NCI-H82 treated with DMSO at 0.1 percent for 48 hours (cell line): Measurements from ENCODE around the gene STX11.
"Not testable (repeated sequence)": the region's sequence is repeated elsewhere in the genome, so short reads cannot be mapped to it uniquely, and the experiment has no call there.

Source experiments
- DNase-seq: peaks from one replicate; lab custom pipeline; 2025; ENCODE audit not compliant: unreplicated experiment; lab: John Stamatoyannopoulos, UW

STX11 gene

DNA sequence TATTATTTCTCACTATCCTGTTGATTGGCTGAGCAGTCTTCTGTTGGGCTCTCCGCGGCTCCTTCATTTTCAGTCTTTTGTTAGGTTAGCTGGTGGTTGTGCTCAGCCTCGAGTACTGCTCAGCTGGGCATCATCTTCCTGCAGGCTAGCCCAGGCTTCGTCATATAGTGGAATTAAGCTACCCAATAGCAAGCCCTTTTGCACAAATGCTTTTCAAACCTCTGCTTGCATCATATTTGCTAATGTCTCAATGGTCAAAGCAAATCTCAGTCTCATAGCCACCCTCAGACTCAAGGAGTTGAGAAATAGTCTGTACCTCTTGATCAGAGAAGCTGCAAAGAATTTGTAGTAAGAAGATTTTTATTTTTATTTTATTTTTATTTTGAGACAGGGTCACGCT lies 23.7 kb downstream of the STX11 start:
- DNase-seq = no peak

DNA sequence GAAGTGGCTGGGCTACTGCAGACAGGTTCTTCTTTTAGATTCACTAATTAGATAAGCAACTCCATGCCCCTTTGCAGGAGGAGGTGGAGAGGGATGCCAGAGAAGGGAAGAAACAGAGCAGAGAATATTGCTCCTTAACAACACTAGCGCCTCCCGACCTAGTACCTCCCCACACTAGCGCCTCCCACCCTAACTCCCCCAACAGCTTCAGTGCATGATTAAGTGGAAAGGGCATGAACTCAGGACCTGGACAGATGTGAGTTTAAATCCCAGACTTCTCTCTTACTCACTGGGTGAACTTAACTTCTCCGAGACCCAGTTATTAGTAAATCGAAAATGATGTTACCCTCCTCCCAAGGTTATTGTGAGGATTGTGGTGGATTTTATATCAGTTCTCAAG lies 25.7 kb downstream of the STX11 start:
- DNase-seq = no peak

DNA sequence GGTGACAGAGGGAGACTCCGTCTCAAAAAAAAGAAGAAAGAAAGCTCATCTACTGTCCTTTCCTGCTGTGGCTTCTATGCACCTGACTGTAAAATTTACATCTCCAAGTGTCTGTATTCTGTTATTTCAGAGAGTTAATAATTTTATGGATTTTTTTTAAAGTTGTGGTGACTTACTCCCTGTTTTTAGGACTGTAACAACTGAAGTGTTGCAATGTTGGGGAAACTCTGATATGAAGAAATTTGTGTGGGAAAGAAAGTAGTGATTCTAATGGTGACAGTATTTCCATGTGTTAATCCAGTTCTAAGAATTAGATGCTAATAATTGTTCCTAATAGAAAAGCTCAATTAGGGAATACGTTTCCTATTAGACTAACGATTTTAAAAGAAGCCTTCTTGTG lies 27.4 kb downstream of the STX11 start:
- no peak for DNase-seq

DNA sequence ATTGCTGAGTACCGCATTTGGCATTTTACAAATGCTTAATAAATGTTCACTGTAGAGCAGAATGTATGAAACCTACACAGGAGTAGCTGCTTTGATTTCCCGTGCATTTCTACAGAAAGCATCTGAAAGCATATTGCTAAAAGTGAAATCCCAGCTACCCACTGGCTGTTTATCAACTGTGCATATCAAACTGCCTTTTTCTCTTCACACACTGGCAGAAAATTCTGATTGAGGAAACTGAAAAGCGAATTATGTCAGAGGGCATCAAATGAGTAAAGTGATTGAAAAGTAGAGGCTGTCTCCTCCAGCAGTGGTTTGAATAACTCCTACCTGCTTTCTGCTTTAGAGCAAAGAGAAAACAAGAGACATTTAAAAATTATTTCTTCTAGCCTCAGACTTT lies 28.0 kb downstream of the STX11 start:
- no peak for DNase-seq

DNA sequence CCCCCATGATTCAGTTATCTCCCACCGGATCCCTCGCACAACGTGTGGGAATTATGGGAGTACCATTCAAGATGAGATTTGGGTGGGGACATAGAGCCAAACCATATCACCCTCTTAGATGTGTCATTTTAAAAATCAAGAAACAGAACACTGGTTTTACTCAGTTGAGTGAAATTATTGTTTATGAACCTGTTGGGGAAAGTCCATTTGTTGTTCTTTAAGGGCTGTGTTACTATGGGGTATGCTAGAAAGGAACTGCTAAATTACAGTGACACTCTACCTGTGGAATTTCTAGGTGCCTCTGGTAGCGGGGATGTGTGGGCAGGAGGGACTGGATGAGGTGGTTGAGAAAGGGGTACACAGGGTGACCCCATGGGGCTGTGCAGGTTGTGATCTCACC lies 28.9 kb downstream of the STX11 start:
- DNase-seq = no peak

DNA sequence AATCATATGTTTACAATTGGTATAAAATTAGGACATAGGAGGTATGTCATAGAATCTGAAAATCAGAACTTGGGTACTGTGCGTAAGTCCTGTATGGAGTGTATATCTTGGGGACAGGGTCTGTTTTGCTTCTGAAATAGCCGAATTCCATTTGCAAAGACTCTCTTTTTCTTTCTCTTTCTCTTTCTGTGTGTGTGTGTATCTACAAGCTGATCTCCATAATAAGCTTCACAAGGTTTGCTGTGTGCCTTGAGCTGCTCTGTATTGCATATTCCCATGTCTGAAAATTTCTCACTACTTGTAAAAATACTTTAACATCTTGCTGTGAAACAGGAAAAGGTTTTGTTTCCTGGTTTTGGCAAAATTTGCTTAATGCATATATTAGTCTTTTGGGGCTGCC lies 29.5 kb downstream of the STX11 start:
- no peak for DNase-seq

DNA sequence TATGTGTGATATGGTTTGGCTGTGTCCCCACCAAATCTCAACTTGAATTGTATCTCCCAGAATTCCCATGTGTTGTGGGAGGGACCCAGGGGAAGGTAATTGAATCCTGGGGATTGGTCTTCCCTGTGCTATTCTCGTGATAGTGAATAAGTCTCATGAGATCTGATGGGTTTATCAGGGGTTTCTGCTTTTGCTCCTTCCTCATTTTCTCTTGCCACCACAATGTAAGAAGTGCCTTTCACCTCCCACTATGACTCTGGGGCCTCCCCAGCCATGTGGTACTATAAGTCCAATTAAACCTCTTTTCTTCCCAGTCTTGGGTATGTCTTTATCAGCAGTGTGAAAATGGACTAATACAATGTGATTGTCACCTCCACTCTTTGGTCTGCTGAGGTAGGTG lies 30.0 kb downstream of the STX11 start:
- not testable (repeated sequence) for DNase-seq

DNA sequence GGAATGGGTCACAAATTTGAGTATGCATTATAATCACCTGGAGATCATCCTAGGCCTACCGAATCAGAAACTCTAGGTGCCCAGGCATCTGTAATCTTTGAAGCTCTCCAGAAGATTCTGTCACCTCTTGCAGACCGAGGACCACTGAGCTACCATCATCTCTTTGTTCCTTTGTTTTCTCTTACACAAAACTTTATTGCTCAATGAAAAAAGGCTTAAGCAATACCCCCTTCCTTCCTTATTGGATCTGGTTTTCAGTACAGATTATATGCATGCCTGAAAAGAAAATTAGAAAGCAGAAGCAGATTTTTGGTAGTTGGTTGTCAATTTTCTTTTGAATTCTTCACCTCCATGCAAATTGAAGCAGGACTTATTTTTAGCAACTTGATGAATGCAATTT lies 31.3 kb downstream of the STX11 start:
- DNase-seq = no peak

DNA sequence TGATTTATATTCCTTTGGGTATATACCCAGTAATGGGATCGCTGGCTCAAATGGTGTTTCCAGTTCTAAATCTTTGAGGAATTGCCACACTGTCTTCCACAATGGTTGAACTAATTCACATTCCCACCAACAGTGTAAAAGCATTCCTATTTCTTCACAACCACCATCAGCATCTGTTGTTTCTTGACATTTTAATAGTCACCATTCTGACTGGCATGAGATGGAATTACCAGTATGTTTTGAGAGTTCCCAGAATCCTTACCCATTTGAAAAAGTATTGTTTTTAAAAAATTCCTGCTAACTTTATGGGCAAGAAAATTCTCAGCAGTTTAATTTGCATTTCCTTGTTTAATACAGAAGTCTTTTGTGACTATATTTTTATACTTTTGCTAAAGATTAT lies 33.9 kb downstream of the STX11 start:
- not testable (repeated sequence) for DNase-seq

DNA sequence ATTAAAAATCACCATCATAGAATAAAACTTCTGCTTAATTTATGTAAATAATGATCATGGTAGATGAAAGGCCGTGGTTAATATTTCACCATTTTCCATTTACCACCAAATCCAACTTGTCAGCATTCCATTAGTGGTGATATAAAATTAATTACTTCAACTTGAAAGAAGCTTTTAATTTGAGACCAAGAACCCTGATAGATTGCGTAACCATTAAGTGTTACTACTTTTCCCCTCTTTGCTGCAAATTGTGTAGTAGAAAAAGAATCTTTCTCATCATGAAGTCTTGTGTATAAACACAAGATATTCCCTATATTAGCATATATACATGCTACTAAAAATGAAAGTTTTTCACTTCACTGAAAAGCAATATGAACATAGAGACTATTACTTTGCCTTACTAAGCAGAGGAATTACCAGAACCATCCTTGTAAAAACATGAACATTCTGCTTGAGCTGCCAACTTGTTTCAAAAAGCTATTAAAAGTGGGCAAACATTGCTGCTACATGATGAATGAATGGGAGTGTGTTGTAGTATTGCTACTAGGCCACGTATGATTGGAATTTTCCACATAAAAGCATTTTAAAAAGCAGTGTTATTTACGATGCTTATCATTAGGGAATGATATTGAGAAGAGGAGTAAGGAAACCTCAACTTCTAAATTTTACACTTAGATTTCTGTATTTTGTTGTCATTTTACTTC lies 35.0 kb downstream of the STX11 start:
- DNase-seq = no peak

DNA sequence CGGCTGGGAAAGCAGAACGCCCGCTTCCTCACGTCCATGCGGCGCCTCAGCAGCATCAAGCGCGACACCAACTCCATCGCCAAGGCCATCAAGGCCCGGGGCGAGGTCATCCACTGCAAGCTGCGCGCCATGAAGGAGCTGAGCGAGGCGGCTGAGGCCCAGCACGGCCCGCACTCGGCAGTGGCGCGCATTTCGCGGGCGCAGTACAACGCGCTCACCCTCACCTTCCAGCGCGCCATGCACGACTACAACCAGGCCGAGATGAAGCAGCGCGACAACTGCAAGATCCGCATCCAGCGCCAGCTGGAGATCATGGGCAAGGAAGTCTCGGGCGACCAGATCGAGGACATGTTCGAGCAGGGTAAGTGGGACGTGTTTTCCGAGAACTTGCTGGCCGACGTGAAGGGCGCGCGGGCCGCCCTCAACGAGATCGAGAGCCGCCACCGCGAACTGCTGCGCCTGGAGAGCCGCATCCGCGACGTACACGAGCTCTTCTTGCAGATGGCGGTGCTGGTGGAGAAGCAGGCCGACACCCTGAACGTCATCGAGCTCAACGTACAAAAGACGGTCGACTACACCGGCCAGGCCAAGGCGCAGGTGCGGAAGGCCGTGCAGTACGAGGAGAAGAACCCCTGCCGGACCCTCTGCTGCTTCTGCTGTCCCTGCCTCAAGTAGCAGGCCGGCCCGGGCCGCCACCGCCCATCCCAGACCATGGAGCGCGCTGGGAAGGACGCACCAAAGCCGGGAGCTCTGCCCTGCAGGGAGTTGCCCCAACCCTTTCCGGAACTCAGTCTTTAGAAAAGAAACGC lies 36.7 kb downstream of the STX11 start:
- no peak for DNase-seq

DNA sequence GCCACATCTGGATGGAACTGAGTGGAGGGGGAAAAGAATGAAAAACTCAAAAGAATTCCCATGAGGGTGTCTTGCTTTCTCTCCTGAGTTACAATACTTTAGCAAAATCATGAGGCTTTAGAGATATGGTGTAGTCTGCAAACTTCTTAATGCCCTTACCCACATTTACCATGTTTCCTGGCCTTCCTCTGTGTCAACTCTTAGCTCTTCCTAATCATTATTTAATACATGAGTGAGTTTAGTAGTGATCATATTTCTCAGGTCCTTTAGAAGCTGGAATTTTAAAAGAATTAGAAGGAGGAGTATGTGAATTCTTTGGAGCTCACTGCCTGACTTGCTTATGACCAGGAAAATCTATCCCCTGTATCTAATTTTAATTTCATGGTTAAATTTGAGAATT lies 39.0 kb downstream of the STX11 start:
- DNase-seq = no peak

DNA sequence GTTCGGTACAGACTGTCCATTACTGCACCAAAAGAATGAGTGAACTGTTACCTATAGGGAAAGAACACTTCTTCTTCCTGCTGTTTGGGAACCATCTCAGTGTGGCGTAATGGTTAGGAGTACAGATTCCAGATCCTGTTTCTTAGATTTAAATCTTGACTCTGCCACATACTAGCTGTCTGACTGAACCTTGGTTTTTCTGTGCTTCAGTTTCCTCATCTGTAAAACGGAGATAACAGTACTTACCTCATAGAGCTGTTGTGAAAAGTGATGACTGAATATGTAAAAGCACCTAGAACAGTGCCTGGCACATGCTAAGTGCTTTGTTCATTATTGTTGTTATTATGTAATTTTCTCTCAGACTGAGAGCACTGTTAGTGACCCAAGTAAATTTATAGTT lies 39.8 kb downstream of the STX11 start:
- no peak for DNase-seq

DNA sequence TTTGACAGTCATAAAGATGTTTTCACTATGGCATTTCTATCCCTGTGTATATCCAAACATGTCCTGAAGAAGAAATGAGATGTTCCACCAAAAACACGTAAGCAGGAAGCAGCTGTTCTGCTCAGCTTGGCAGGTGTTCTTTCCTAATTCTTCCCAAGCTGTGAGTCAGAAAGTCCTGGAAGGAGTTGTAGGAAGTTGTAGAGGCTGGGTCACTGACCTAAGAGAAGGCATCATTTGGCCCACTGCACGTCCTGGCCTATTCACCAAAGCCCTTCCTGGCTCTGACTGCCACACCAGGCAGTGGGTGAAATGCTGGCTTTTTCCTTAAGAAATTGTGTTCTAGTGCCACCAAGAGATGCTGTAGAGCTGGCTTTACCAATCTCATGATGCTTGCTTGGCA lies 40.3 kb downstream of the STX11 start:
- DNase-seq = no peak

DNA sequence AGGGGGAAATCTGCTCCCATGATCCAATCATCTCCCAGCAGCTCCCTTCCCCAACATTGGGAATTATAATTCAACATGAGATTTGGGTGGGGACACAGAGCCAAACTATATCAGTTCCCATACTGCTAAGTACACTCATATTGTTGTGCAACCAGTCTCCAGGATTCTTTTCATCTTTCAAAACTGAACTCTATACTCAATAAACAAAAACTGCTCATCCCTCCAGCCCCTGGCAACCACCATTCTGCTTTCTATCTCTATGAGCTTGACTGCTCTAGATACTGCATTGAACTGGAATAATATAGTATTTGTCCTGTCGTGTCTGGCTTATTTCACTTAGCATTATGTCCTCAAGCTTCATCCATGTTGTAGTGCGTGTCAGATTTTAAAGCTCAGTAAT lies 42.9 kb downstream of the STX11 start:
- DNase-seq = no peak

DNA sequence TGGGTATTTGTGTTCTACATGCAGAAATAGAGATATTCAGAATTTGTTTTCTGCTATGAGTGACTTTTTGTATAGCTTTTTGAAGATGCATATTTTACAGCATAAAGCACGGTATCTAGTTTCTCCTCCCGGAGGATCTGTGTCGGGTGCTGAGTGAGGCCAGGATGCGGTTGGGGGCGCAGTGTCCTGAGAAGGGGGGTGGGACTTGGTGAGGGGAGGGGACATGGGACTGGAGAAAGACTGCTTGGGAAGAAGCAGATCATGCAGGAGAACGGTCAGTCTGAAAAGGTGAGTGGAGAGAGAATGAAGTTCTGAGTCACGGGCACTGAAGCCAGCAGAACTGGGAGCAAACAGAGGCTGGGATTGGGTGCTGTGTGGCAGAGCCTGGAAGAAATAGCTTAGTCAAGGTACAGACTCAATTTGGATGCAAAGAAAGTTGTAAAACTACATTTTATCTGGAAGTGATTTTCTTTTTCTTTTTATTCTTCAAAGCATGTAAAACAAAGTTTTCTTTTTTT lies 44.0 kb downstream of the STX11 start:
- no peak for DNase-seq

DNA sequence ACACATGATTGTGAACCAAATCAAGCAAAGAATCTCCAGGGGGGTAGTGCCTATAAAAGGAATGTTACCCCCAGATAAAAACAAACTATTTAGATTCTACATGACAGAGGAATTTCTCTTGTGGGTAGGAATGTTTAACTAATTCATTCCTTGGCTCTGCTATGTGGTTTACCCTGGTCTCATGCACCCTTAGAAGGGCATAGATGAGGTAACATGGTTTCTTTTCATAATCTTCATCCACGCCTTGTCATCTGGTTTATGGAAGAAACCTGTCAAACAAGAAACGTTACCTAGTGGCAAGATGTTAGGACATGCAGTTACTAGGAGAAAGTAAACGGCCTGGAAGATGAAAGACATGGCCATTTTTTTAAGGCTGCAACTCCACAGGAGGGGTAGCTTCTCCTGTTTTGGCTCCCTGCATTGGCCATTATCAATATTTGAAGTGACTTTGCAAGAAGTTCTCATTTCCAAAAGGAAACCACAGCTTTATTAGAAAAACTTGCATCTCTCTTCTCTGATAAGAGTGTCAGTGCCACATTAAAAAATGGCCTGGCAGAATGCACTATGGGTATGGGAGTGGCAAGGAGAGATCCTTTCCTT lies 45.5 kb downstream of the STX11 start:
- DNase-seq = no peak

DNA sequence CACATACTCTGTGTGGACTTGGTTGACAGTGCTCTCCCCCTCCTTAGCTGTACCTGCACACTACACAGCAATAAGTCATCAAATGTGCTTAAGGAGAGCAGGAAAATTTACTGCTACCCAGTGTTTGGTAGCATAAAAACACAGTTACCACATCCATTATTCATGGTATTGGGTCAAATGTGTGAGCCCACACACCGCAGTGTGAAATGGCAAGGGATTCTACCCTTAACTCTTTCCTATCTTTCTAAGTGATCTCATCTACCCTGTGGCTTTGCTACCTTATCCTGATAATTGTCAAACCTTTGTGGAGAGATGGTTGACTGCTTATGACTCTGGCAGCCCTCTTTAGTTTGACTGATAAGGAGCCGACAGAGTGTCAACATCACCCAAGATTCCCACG lies 47.6 kb downstream of the STX11 start:
- no peak for DNase-seq

DNA sequence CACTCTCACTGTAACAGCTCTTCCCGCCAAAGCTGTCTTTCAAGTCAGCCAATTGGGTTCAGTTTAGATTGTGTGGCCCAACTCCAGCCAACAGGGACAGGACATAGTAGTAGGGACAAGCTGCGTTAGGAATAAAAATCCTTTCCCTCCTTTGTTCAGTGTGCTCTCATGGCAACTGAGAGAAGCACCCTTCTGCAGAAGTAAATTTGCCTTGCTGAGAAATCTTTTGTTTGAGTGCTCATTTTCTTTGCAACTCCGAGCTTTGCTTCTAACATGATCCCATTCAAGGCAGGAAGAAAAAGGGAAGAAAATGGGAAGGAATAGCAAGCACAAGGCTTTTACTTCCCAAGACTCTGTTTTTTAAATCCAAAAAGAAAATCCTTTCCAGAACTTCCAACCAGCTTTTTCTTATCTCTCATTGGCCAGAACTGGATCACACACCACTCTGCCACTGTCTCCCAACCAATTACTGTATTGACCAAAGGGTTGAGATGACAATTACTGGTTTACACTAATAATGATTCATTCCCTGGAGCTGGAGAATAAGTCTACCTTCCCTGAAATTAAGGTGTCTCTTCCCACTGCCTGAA lies 52.7 kb downstream of the STX11 start:
- no peak for DNase-seq

DNA sequence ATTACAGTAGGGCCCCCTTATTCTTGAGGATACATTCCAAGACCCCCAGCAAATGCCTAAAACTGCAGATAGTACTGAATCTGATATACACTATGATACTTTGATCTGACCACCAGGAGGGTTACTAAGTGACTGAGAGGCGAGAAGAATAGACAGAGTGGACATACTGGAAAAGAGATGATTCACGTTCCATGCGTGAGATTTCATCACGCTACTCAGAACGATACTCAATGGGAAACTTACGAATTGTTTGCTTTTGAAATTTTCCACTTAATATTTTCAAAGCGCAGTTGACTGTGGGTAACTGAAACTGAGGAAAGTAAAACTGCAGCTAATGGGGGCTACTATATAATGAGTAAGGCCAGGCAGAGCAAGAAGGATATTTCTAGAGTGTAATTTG lies 60.8 kb downstream of the STX11 start:
- DNase-seq = no peak

DNA sequence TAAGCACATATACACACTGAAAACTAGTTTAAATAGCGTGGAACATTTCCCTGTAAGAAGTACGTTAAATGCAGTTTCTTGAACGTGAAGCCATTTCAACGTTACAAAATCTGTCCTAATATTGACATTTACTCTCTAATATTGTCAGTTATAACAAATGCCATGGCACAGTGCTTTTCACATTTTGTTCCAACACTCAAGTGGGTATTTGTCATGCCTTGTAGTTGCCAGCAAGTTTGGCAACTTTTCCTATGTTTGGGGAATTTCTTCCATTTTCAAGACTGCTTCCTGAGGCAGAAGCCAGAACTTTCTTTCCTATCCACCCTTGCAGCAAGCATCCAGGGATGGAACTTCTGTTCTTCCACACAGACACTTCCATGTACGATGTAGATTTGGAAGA lies 63.0 kb downstream of the STX11 start:
- DNase-seq = no peak

DNA sequence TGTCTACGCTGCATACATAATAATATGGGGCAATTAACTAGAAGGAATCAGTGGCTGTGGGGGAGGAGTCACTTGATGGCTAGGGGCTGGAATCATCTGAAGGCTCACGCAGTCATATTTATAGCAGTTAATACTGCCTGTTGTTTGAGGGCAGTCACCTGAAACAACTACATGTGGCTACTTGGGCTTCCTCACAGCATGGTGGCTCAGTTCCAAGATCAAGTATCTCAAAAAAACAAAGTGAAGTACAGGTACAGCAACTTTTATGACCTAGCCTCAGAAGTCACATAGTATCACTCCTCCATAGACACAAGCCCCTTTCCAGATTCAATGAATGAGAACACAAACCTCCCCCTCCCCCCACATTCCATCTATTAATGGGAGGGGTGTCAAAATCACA lies 63.7 kb downstream of the STX11 start:
- no peak for DNase-seq
